GM18870 (cell line): ENCODE measurements around the gene LYPD6.

Experiments used
- ATAC-seq: cut with Tn5 transposase; IDR thresholded peaks from one replicate; pipeline ENCODE4 v1.9.1; 2021; ENCODE audit warnings: moderate library complexity; ENCODE audit not compliant: unreplicated experiment

Gene LYPD6

GRCh38 chr2:149399934-149400615, 69.7 kb downstream of the LYPD6 start:
- no peak for ATAC-seq

- ATAC-seq = no peak
Measured at GRCh38 chr2:149400997-149401396, 70.6 kb downstream of the LYPD6 start.

- no peak for ATAC-seq
Measured at GRCh38 chr2:149409506-149409905, 79.1 kb downstream of the LYPD6 start.

GRCh38 chr2:149410701-149411484, 80.5 kb downstream of the LYPD6 start:
- ATAC-seq = no peak

- ATAC-seq = no peak
Measured at GRCh38 chr2:149413487-149413886, 83.1 kb downstream of the LYPD6 start.

- ATAC-seq = no peak
Measured at GRCh38 chr2:149415086-149415485, 84.7 kb downstream of the LYPD6 start.

- no peak for ATAC-seq
Measured at GRCh38 chr2:149418065-149418464, 87.7 kb downstream of the LYPD6 start.

- ATAC-seq = no peak
Measured at GRCh38 chr2:149420053-149420963, 89.9 kb downstream of the LYPD6 start.

GRCh38 chr2:149421791-149422190, 91.4 kb downstream of the LYPD6 start:
- no peak for ATAC-seq

- no peak for ATAC-seq
Measured at GRCh38 chr2:149422337-149422990, 92.1 kb downstream of the LYPD6 start.

GRCh38 chr2:149422991-149423338, 92.6 kb downstream of the LYPD6 start:
- no peak for ATAC-seq

GRCh38 chr2:149423630-149424029, 93.2 kb downstream of the LYPD6 start:
- no peak for ATAC-seq

GRCh38 chr2:149427387-149427786, 97.0 kb downstream of the LYPD6 start:
- ATAC-seq = no peak

GRCh38 chr2:149428783-149429182, 98.4 kb downstream of the LYPD6 start:
- no peak for ATAC-seq

GRCh38 chr2:149430743-149431736, 100.7 kb downstream of the LYPD6 start:
- no peak for ATAC-seq

- ATAC-seq = no peak
Measured at GRCh38 chr2:149438330-149438960, 108.1 kb downstream of the LYPD6 start.

- no peak for ATAC-seq
Measured at GRCh38 chr2:149441255-149441654, 110.9 kb downstream of the LYPD6 start.

GRCh38 chr2:149442346-149442745, 112.0 kb downstream of the LYPD6 start:
- ATAC-seq = no peak

GRCh38 chr2:149443150-149443549, 112.8 kb downstream of the LYPD6 start:
- ATAC-seq = no peak
